ENCODE data around the gene CYP1A2.

- TF ChIP-seq GABPA (IDR thresholded peaks at IDR 0.05; ENCODE audit: low read depth), result no peak
- no peak for TF ChIP-seq CTCF (IDR thresholded peaks at IDR 0.05)
- no peak for TF ChIP-seq TAF1 (IDR thresholded peaks at IDR 0.05; ENCODE audit: borderline replicate concordance, low read depth, low read length)
- no peak for TF ChIP-seq EP300 (IDR thresholded peaks at IDR 0.05; ENCODE audit: borderline replicate concordance in 1 of 2, low read depth in 1 of 2, low read length in 1 of 2)
- no peak for TF ChIP-seq YY1 (IDR thresholded peaks at IDR 0.05; ENCODE audit: low read depth)
Measured at GRCh38 chr15:74792227-74793016, 43.8 kb downstream of the CYP1A2 start.

Data from SK-N-SH (cell line).